Skeletal muscle tissue (tissue), 4 donors: Measurements from ENCODE around the gene COL23A1. TPM values are rescaled to one million over a fixed set of nuclear protein-coding genes. Genes with fewer than 3 reads are reported as not detected.

ENCODE experiments used
- H3K27ac ChIP-seq: one replicate; pipeline ENCODE4 v1.7.0; 2013; ENCODE audit warnings: mild to moderate bottlenecking, low read depth, low read length, inconsistent platforms
- H3K27me3 ChIP-seq, 3 donors: one replicate each; pipeline ENCODE4 v1.7.0; 2013; ENCODE audit warnings: low read length in 3 of 3; ENCODE audit not compliant: control insufficient read depth in 3 of 3, insufficient read depth in 3 of 3
- H3K36me3 ChIP-seq, 3 donors: one replicate each; pipeline ENCODE4 v1.7.0; 2013; ENCODE audit warnings: low read length in 3 of 3; ENCODE audit not compliant: control insufficient read depth in 3 of 3, insufficient read depth in 3 of 3
- H3K4me1 ChIP-seq, 3 donors: one replicate each; pipeline ENCODE4 v1.7.0; 2013; ENCODE audit warnings: low read length in 3 of 3, mild to moderate bottlenecking in 3 of 3; ENCODE audit not compliant: control insufficient read depth in 3 of 3, insufficient read depth in 3 of 3
- H3K4me3 ChIP-seq, 3 donors: one replicate each; pipeline ENCODE4 v1.7.0; 2013; ENCODE audit warnings: low read length in 3 of 3
- H3K9ac ChIP-seq, 3 donors: one replicate each; pipeline ENCODE4 v1.7.0; 2013; ENCODE audit warnings: low read length in 3 of 3, mild to moderate bottlenecking in 3 of 3, moderate library complexity in 2 of 3, low read depth in 1 of 3
- H3K9me3 ChIP-seq, 3 donors: one replicate each; pipeline ENCODE4 v1.7.0; 2013; ENCODE audit warnings: low read length in 3 of 3; ENCODE audit not compliant: control insufficient read depth in 3 of 3
- total RNA-seq: library from RNA; depleted of rRNA; stranded (reverse); fragments of >200 nt; gene quantifications from one replicate; pipeline ENCODE4 v1.2.3, GENCODE V29; 2014
- donor health status: Osteomylitis.

COL23A1 gene
- total RNA-seq, 1 donor from 2014 or later: 0.52 TPM

GRCh38 chr5:178383919-178384815 is 206.0 kb downstream of the COL23A1 start:
- Histone ChIP-seq H3K36me3 (no peaks in the 10 kb centered on the region), H3K27ac (no peak overlapping the region), H3K9me3 (no peaks in the 10 kb centered on the region), H3K4me3 (no peak overlapping the region), H3K9ac (no peak overlapping the region), H3K27me3 (peaks cover 0 to 26% (median 16%) of the 10 kb centered on the region in 3 donors), H3K4me1 (peaks cover 0 to under 1% (median 0%) of the 10 kb centered on the region in 3 donors)

GRCh38 chr5:178383301-178383918 is 206.8 kb downstream of the COL23A1 start:
- H3K4me3 ChIP-seq: no peak overlapping the region
- no peaks in the 10 kb centered on the region for H3K36me3 ChIP-seq
- no peak overlapping the region for H3K27ac ChIP-seq
- H3K27me3 ChIP-seq: peaks cover 0 to 27% (median 16%) of the 10 kb centered on the region in 3 donors
- no peaks in the 10 kb centered on the region for H3K4me1 ChIP-seq
- H3K9ac ChIP-seq: no peak overlapping the region
- H3K9me3 ChIP-seq: no peaks in the 10 kb centered on the region

DNA sequence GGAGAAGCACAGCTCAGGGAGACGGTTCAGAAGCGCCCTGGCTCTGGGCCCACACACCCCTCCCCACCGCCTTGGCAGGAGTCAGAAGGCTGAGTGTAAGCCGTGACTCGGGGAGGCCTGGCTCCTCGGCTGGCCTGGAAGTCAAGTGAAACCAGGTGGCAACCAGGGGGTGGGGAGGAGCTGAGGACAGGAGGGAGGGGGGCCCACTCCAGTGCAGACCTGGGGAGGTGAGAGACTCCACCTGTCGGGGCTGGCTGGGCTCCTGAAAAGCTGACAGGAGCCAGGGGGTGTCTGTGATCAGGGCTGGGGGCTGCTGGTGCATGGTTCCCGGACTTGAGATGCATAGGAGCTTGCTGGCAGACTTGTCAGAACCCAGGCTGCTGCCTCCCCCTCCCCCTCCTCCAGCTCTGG is 207.4 kb downstream of the COL23A1 start:
- Histone ChIP-seq H3K4me3 (no peak overlapping the region), H3K4me1 (no peaks in the 10 kb centered on the region), H3K27me3 (peaks cover 0 to 26% (median 16%) of the 10 kb centered on the region in 3 donors)

GRCh38 chr5:178381921-178382695 is 208.1 kb downstream of the COL23A1 start:
- Histone ChIP-seq H3K9me3 (no peaks in the 10 kb centered on the region), H3K4me1 (no peaks in the 10 kb centered on the region), H3K36me3 (no peaks in the 10 kb centered on the region), H3K27me3 (peaks cover 0 to 26% (median 10%) of the 10 kb centered on the region in 3 donors), H3K4me3 (no peak overlapping the region), H3K27ac (no peak overlapping the region), H3K9ac (no peak overlapping the region)

More for the DNA sequence above, 207.4 kb downstream of the COL23A1 start:
- Histone ChIP-seq H3K9ac (no peak overlapping the region), H3K36me3 (no peaks in the 10 kb centered on the region), H3K9me3 (no peaks in the 10 kb centered on the region), H3K27ac (no peak overlapping the region)

DNA sequence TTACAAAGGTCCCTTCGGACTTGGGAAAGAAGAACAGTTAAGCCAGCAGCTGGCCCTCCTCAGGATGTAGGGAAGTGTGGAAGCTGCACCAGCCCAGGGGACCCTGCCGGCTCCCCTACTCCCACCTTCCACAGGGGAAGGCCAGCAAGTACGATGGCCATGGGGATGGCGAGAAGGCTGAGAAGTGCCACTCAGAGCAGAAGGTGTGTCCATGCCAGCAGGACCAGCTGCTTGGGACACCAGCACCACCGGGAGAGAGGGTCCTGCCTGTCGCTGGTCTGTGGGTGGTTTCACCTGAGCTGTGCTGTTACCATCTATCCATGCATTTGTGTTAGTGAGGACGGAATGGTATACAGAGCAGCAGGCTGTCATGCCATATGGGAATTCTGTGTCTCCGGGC is 209.0 kb downstream of the COL23A1 start:
- Histone ChIP-seq H3K27ac (no peak overlapping the region), H3K4me3 (no peak overlapping the region), H3K9ac (no peak overlapping the region), H3K36me3 (no peaks in the 10 kb centered on the region), H3K4me1 (no peaks in the 10 kb centered on the region), H3K27me3 (peaks cover 0 to 23% (median 8%) of the 10 kb centered on the region in 3 donors), H3K9me3 (no peaks in the 10 kb centered on the region)

DNA sequence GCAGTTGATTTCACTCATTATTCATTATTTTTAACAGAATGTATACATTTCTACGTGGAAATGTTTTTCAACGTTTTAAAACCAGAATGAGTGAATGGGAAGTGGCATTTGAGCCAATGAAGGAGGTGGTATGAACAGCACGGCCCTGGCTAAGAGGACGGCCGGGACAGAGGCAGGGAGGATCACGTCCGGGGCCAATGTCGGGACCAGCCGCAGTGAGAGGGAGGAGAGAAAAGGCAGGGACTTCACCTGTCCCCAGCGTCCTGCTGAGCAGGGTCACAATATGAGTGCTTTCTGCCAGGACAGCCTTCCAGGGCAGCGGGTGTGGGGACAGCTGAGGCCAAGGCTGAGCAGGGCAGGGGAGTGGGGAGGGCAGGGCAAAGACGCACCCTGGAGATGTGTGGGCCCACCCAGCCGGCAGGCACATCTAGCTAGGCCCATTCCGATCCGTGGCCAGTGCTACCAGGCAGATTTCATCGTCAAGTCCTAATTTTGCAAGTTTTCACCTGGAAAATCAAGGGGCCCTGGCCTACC is 209.6 kb downstream of the COL23A1 start:
- Histone ChIP-seq H3K9me3 (no peaks in the 10 kb centered on the region), H3K4me1 (no peaks in the 10 kb centered on the region), H3K36me3 (no peaks in the 10 kb centered on the region), H3K27ac (no peak overlapping the region), H3K4me3 (no peak overlapping the region), H3K27me3 (peaks cover 0 to 23% (median 8%) of the 10 kb centered on the region in 3 donors), H3K9ac (no peak overlapping the region)

- Histone ChIP-seq H3K9me3 (no peaks in the 10 kb centered on the region), H3K9ac (no peak overlapping the region), H3K36me3 (no peaks in the 10 kb centered on the region), H3K27me3 (peaks cover 0 to 22% (median 8%) of the 10 kb centered on the region in 3 donors), H3K27ac (no peak overlapping the region), H3K4me3 (no peak overlapping the region), H3K4me1 (no peaks in the 10 kb centered on the region)
These were observed 210.1 kb downstream of the COL23A1 start for GRCh38 chr5:178380086-178380485.

GRCh38 chr5:178378527-178379484 is 211.4 kb downstream of the COL23A1 start:
- H3K27ac ChIP-seq: no peak overlapping the region
- no peaks in the 10 kb centered on the region for H3K36me3 ChIP-seq
- peaks cover 6 to 14% (median 13%) of the 10 kb centered on the region in 3 donors for H3K27me3 ChIP-seq
- H3K4me3 ChIP-seq: no peak overlapping the region
- no peaks in the 10 kb centered on the region for H3K4me1 ChIP-seq
- H3K9me3 ChIP-seq: no peaks in the 10 kb centered on the region
- no peak overlapping the region for H3K9ac ChIP-seq
